ENCODE data around the gene ESRRA. TPM values are rescaled to one million over a fixed set of nuclear protein-coding genes. Genes with fewer than 3 reads are reported as not detected.

Gene ESRRA
- total and polyA plus RNA-seq, 2 of the 13 experiments (the other 11 are each of a cell fraction or from before 2014, with no cell fraction given), result 18.1 to 36.3 TPM

DNA sequence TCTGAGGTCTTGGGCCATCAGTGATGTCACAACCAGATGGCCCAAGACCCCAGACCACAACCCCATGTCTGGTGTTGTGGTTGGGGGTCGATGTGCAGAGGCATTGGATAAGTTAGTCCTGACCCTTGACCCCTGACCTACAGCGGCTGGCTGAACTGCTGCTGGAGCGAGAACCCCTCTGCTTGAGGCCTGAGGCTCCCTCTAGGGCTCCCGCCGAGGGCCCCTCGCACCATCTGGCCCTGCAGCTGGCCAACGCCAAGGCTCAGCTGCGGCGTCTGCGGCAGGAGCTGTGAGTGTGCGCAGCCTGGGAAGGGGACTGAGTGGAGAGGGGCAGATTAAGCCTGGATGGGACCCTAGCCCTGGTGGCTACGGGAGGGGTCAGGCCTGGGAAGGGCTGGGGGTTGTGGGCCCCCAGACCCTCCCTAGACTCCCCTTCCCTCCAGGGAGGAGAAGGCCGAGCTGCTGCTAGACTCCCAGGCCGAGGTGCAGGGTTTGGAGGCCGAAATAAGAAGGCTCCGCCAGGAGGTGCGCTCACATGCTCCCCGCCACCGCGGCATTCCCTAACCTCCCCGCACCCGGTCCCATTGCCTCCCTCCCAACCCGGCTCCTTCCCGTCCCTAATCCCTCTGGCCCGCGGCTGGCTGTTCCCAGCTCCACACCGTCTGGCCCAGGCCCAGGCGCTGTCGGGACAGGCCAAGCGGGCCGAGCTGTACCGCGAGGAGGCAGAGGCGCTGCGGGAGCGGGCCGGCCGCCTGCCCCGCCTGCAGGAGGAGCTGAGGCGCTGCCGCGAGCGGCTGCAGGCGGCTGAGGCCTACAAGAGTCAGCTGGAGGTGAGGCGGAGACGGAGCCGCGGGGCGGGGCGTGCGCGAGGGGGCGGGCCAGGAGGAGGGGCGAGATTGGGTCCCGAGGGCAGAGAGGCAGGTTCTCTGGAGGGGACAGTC is 36.8 kb downstream of the ESRRA start (continued):
- TF ChIP-seq, protein P1, sequence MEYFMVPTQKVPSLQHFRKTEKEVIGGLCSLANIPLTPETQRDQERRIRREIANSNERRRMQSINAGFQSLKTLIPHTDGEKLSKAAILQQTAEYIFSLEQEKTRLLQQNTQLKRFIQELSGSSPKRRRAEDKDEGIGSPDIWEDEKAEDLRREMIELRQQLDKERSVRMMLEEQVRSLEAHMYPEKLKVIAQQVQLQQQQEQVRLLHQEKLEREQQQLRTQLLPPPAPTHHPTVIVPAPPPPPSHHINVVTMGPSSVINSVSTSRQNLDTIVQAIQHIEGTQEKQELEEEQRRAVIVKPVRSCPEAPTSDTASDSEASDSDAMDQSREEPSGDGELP (IDR thresholded peaks at IDR 0.05; ENCODE audit: borderline replicate concordance, low read depth), result peak; percentile 94; the same call in 1 of the 2 replicates
- TF ChIP-seq ZSCAN9 (CRISPR knock-in tag; IDR thresholded peaks at IDR 0.05; ENCODE audit: borderline replicate concordance) (no peak), PCBP2 (optimal IDR thresholded peaks at IDR 0.05; ENCODE audit: low read depth, low read length, poor library complexity, severe bottlenecking) (no peak), ZNF430 (CRISPR knock-in tag; IDR thresholded peaks at IDR 0.05) (0 out of 2 replicates have a peak, but pooled peaks have one; percentile 40), ZNF44 (CRISPR knock-in tag; IDR thresholded peaks at IDR 0.05) (no peak), ADNP (CRISPR knock-in tag; IDR thresholded peaks at IDR 0.05) (no peak), GTF3A (CRISPR knock-in tag; conservative IDR thresholded peaks at IDR 0.05) (no peak), KLF11 (CRISPR knock-in tag; IDR thresholded peaks at IDR 0.05) (no peak), JARID2 (CRISPR knock-in tag; IDR thresholded peaks at IDR 0.05; ENCODE audit: insufficient replicate concordance) (no peak), GZF1 (CRISPR knock-in tag; IDR thresholded peaks at IDR 0.05) (no peak), HMG20B (CRISPR knock-in tag; conservative IDR thresholded peaks at IDR 0.05) (no peak), PAF1 (CRISPR knock-in tag; IDR thresholded peaks at IDR 0.05) (no peak), MTF2 (CRISPR knock-in tag; IDR thresholded peaks at IDR 0.05; ENCODE audit: borderline replicate concordance) (0 out of 2 replicates have a peak, but pooled peaks have one; percentile 75), SSRP1 (CRISPR knock-in tag; IDR thresholded peaks at IDR 0.05) (no peak), GABPB1 (CRISPR knock-in tag; IDR thresholded peaks at IDR 0.05) (peak; percentile 45; the same call in 1 of the 2 replicates)
- TF ChIP-seq, protein P2, sequence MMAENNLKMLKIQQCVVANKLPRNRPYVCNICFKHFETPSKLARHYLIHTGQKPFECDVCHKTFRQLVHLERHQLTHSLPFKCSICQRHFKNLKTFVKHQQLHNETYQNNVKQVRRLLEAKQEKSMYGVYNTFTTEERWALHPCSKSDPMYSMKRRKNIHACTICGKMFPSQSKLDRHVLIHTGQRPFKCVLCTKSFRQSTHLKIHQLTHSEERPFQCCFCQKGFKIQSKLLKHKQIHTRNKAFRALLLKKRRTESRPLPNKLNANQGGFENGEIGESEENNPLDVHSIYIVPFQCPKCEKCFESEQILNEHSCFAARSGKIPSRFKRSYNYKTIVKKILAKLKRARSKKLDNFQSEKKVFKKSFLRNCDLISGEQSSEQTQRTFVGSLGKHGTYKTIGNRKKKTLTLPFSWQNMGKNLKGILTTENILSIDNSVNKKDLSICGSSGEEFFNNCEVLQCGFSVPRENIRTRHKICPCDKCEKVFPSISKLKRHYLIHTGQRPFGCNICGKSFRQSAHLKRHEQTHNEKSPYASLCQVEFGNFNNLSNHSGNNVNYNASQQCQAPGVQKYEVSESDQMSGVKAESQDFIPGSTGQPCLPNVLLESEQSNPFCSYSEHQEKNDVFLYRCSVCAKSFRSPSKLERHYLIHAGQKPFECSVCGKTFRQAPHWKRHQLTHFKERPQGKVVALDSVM (CRISPR knock-in tag; IDR thresholded peaks at IDR 0.05), result peak; percentile 20; the same call in 1 of the 2 replicates
- TF ChIP-seq, protein P3, sequence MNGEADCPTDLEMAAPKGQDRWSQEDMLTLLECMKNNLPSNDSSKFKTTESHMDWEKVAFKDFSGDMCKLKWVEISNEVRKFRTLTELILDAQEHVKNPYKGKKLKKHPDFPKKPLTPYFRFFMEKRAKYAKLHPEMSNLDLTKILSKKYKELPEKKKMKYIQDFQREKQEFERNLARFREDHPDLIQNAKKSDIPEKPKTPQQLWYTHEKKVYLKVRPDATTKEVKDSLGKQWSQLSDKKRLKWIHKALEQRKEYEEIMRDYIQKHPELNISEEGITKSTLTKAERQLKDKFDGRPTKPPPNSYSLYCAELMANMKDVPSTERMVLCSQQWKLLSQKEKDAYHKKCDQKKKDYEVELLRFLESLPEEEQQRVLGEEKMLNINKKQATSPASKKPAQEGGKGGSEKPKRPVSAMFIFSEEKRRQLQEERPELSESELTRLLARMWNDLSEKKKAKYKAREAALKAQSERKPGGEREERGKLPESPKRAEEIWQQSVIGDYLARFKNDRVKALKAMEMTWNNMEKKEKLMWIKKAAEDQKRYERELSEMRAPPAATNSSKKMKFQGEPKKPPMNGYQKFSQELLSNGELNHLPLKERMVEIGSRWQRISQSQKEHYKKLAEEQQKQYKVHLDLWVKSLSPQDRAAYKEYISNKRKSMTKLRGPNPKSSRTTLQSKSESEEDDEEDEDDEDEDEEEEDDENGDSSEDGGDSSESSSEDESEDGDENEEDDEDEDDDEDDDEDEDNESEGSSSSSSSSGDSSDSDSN (CRISPR knock-in tag; IDR thresholded peaks at IDR 0.05), result peak; percentile 83
- TF ChIP-seq, protein P4, sequence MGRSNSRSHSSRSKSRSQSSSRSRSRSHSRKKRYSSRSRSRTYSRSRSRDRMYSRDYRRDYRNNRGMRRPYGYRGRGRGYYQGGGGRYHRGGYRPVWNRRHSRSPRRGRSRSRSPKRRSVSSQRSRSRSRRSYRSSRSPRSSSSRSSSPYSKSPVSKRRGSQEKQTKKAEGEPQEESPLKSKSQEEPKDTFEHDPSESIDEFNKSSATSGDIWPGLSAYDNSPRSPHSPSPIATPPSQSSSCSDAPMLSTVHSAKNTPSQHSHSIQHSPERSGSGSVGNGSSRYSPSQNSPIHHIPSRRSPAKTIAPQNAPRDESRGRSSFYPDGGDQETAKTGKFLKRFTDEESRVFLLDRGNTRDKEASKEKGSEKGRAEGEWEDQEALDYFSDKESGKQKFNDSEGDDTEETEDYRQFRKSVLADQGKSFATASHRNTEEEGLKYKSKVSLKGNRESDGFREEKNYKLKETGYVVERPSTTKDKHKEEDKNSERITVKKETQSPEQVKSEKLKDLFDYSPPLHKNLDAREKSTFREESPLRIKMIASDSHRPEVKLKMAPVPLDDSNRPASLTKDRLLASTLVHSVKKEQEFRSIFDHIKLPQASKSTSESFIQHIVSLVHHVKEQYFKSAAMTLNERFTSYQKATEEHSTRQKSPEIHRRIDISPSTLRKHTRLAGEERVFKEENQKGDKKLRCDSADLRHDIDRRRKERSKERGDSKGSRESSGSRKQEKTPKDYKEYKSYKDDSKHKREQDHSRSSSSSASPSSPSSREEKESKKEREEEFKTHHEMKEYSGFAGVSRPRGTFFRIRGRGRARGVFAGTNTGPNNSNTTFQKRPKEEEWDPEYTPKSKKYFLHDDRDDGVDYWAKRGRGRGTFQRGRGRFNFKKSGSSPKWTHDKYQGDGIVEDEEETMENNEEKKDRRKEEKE (IDR thresholded peaks at IDR 0.05), result no peak
